Measurements from ENCODE around the gene ZNF428.

- TF ChIP-seq CTCF (IDR thresholded peaks at IDR 0.05): no peak
- TF ChIP-seq MEF2A (IDR thresholded peaks at IDR 0.05; ENCODE audit: borderline replicate concordance, low read depth): no peak
- TF ChIP-seq USF1 (IDR thresholded peaks at IDR 0.05; ENCODE audit: borderline replicate concordance, low read depth): no peak
- no peak for TF ChIP-seq EP300 (IDR thresholded peaks at IDR 0.05; ENCODE audit: borderline replicate concordance in 1 of 2, low read depth in 1 of 2, low read length in 1 of 2)
- no peak for TF ChIP-seq SMC3 (IDR thresholded peaks at IDR 0.05; ENCODE audit: low read depth, low read length)
- no peak for TF ChIP-seq GABPA (IDR thresholded peaks at IDR 0.05; ENCODE audit: low read depth)
- no peak for TF ChIP-seq CHD2 (IDR thresholded peaks at IDR 0.05; ENCODE audit: low read length, partially characterized antibody)
- TF ChIP-seq, protein P1, sequence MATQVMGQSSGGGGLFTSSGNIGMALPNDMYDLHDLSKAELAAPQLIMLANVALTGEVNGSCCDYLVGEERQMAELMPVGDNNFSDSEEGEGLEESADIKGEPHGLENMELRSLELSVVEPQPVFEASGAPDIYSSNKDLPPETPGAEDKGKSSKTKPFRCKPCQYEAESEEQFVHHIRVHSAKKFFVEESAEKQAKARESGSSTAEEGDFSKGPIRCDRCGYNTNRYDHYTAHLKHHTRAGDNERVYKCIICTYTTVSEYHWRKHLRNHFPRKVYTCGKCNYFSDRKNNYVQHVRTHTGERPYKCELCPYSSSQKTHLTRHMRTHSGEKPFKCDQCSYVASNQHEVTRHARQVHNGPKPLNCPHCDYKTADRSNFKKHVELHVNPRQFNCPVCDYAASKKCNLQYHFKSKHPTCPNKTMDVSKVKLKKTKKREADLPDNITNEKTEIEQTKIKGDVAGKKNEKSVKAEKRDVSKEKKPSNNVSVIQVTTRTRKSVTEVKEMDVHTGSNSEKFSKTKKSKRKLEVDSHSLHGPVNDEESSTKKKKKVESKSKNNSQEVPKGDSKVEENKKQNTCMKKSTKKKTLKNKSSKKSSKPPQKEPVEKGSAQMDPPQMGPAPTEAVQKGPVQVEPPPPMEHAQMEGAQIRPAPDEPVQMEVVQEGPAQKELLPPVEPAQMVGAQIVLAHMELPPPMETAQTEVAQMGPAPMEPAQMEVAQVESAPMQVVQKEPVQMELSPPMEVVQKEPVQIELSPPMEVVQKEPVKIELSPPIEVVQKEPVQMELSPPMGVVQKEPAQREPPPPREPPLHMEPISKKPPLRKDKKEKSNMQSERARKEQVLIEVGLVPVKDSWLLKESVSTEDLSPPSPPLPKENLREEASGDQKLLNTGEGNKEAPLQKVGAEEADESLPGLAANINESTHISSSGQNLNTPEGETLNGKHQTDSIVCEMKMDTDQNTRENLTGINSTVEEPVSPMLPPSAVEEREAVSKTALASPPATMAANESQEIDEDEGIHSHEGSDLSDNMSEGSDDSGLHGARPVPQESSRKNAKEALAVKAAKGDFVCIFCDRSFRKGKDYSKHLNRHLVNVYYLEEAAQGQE (IDR thresholded peaks at IDR 0.05; ENCODE audit: low read depth, low read length): no peak
- no peak for TF ChIP-seq RAD21 (IDR thresholded peaks at IDR 0.05; ENCODE audit: low read length)
- no peak for TF ChIP-seq ZBTB33 (IDR thresholded peaks at IDR 0.05; ENCODE audit: borderline replicate concordance, low read depth)
- no peak for TF ChIP-seq TAF1 (IDR thresholded peaks at IDR 0.05; ENCODE audit: borderline replicate concordance, low read depth, low read length)
Measured at GRCh38 chr19:43649514-43649913, 30.1 kb upstream of the ZNF428 start.
